ENCODE data around the gene FKBP8. TPM values are rescaled to one million over a fixed set of nuclear protein-coding genes. Genes with fewer than 3 reads are reported as not detected.
"Not testable (repeated sequence)": the region's sequence is repeated elsewhere in the genome, so short reads cannot be mapped to it uniquely, and the experiment has no call there.

FKBP8 gene
- total RNA-seq (2014; rRNA removed; shearing (Covaris generic)) = 257 and 277 TPM in 2 replicates

DNA sequence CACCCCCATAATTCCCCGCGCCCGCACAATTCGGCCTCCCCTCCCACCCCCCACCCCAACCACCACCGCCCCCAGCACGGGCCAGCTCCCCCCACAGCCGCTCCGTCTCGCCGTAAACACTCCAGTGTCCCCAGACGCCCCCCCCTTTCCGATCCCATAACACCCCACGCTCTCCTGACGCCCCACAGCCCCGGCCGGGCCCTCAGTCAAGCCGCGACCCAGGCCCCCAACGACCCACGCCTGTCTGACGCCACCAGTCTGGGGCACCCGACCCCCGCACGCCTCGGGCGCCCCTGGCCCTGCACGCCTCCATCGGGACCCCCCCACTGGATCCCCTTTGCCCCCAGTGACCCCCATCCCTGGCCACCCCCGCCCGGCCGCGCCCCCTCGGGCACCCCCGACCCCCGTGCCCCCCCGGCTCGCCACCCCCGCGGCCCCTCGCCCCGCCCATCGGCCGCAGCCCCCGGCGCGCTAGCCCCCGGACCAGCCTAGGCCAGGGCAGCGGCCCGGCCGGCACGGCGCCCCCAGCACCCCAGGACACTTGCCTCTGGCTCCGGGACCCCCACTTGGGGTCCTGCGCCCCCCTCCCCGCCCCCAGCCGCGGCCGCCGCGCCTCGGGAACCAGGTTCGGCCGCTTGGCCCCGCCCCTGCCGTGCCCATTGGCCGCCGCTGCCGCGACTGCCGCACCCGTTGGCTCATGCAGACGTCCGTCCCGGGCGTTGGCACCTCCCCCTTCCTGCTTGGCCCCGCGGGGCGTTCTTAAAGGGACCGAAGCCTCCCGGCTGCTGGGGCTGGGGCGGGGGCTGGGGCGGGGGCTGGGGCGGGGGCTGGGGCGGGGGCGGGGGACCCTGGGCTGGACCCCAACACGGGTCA lies at the start of gene FKBP8:
FKBP8 (minus strand) TSS at position 633 of the 873 bp plus-strand sequence. CDS start 1,603 bp downstream, outside the sequence.
- DNase-seq (ENCODE audit: low spot score) = peak; percentile 77

DNA sequence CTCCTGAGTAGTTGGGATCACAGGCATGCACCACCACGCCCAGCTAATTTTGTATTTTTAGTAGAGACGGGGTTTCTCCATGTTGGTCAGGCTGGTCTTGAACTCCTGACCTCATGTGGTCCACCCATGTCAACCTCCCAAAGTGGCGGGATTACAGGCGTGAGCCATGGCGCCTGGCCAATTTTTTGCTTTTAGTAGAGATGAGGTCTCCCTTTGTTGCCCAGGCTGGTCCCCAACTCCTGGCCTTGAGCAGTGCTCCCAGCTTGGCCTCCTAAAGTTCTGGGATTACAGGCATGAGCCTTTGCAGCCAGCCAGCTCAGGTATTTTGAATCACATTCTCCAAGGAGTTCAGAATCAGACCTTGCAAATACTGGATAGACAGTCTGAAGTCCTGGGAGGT lies 49.4 kb upstream of the FKBP8 start:
- DNase-seq (ENCODE audit: low spot score) = not testable (repeated sequence)

DNA sequence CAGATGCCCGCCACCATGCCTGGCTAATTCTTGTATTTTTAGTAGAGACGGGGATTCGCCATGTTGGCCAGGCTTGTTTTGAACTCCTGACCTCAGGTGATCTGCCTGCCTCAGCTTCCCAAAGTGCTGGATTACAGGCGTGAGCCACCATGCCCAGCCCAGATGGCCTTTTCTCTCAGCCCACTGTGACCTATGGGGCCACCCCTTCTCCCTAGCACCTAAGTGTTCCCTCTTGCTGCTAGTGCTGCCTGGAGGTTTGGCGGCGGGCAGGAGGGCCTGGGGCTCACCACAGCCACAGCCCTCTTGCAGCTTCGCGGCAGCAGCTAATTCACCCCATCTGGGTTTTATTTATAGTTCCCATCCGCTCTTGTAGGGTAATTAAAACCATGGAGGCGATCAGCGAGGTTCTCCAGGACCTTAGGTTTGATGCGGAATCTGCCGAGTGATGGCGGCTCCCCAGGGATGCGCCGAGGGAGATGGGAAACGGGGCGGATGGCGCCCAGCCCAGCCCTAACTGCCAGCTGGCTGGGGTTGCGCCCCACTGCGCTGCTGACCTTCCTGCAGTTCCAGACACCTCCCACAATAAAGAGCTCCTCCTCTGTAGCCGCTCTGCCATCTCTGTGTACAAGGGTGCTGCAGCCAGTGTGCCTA lies 48.5 kb upstream of the FKBP8 start:
- DNase-seq (ENCODE audit: low spot score) = no peak

DNA sequence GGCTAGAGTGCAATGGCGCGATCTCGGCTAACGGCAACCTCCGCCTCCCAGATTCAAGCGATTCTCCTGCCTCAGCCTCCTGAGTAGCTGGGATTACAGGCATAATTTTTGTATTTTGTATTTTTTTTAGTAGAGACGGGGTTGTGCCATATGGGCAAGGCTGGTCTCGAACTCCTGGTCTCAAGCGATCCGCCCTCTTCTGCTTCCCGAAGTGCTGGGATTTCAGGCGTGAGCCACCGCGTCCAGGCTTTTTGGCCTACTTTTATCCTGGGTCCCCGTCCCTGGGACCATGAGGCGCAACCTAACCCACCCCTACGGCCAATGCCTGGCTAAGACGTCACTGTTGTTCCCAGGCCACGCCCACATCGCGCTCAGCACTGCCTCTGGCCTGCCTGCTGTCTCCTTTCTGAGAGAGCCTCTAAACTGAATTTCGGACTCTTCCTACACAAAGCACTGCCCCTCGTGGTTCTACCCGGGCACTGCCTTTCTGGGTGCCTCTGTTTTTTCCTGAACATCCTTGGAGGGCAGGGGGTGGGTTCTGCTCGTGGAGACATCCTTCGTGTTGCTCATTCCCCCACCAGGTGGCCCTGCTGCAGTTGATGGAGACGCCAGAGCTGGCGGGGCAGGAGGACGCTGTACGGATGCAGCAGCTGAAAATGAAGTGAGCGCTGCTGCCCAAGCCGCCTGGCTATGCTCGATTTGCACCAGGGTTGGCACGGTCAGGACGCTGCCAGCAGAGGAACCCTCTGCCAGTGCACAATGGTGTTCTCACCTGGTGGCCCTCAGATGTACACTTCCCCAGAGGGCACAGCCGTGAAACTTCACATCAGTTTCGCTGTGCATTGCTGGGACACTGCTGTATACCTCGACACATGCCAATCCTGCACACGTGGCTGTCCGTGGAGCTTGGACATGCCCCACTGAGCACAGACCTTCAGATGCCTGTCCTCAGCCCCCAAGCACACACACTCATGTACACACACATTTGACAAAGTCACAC lies 47.2 kb upstream of the FKBP8 start:
- no peak for DNase-seq (ENCODE audit: low spot score)

DNA sequence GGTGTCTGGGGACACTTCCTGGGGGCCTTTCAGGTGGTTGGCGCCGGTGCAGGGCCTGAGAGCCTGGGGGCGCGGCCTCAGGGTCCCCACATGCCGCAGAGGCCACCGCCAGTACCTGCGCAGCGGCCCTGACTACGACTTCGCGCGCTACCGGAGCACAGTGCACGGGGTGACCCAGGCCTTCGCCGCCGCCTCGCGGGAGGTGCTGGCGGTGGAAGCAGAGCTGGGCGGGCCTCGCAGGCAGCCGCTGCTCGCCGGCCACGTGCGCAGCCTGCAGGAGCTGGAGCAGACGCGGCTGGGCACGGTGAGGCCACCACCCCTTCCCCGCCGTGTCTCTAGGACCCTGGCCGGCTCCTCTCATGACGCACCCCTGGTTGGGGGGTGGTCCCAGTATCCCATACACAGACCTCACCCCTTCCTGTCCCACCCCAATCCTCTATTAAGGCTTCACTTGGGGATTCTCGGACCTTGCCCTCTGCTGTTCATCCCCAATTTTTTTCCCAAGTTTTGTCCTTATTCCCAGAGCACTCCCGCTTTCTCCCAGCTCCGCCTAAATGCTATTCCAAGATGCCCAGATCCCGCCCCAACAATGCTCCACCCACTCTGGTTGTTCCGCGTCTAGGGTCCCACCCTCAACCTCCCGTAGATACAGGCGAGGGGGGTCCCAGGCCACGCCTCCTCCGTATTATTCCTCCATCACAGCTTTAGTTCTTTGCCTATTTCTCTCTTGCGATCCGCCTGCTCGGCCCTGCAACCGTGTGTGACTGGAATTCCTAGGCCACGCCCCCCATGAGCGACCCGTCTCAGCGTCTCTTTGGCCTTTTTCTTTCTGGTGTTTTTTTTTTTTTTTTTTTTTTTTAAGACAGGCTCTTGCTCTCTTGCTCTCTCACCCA lies 46.3 kb upstream of the FKBP8 start:
- peak; percentile 65 for DNase-seq (ENCODE audit: low spot score)

DNA sequence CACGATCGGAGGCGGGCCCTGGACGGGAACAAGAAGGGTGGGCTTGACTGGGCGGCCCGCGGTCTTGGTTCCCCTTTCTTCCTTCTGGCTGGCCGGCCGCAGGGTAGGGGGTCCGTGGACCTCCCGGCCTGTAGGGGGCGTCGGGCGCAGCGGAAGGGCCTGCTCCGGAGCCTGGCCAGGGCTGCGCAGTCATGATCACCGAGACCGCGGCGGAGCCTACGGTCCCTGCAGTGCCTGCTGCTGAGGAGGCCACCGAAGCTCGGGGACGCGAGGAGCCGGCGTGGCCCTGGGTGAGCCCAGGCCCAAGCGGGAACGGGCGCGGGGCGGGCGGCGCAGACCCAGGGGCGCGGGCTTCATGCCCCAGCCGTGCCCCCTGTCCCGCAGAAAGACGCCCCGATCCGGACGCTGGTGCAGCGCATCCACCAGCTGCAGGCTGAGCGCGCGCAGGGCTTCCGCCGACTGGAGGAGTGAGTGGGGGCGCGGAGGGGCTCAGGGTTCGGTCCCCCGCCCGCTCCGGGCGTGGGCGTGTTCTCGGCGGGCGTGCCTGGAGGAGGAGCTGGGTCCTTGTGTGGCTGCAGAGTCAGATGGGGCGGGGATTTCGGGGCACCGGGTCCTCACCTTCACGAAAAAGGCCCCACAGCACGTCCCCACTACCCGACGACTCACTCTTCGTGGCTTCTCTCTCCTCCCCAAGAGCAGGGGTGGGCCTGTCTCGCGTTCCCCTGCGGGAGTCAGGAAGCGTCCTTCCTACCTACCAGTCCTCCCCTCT lies 45.4 kb upstream of the FKBP8 start, which contains the start of gene REX1BD:
REX1BD (plus strand) TSS at position 188 of the 769 bp plus-strand sequence; CDS start at position 192, 4 bp downstream.
- peak; percentile 74 for DNase-seq (ENCODE audit: low spot score)

DNA sequence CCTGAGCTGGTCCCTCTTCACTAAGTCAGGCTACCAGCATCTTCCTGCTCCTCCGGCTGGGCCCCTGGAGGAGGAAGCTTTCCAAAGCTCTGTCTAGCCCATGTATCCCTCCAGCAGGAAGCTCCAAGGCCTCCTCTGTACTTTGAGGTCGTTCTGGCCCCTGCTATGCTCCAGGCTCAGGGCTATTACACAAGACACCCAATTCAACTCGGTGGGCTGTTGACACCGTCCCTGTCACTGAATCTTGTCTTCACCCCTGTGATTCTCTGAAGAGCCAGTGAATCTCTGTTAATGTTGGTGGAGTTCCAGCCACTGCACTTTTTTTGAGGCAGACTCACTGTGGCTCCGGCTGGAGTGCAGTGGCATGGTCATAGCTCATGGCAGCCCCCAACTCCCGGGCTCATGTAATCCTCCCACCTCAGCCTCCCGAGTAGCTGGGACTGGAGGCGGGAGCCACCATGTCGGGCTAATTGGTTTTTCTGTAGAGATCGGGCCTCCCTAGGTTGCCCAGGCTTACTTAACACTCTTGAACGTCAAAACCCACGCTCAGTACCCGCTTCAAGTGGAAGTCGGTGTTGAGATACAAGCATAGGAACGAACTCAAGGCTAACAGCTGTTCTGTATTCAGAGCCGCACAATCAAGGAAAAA lies 44.7 kb upstream of the FKBP8 start:
- no peak for DNase-seq (ENCODE audit: low spot score)

DNA sequence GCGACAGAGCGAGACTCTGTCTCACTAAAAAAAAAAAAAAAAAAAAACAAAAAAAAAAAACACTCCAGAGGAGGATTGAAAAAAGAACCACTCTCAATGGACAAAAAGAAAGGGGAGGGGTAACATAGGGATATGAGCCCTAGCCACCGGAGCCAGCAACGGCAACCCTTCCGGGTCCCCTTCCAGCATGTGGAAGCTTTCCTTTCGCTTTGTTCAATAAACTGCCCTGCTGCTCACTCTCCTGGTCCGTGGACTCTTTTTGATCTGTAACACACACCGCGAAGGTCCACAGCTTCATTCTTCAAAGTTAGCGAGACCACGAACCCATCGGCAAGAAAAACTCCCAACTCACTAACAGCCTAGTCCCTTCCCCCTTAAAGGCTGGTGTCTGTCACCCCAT lies 44.2 kb upstream of the FKBP8 start:
- DNase-seq (ENCODE audit: low spot score) = no peak

DNA sequence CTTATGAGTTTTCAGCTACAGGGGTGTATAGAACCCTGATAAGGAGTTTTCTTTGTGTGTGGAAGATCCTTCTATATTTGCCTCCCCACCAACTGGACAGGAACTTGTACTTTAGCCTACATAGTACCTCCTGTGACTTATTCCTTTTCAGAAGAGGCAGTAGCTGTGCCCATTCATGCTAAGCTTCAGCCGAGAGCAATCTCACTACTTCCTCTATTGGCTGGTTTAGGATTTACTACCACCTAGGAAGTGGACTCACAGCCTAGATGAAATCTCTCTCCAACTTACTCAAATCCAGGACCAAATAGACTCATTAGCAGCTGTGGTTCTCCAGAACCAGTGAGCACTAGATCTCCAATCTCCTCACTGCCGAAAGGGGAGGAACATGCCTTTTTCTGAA lies 42.9 kb upstream of the FKBP8 start:
- no peak for DNase-seq (ENCODE audit: low spot score)

DNA sequence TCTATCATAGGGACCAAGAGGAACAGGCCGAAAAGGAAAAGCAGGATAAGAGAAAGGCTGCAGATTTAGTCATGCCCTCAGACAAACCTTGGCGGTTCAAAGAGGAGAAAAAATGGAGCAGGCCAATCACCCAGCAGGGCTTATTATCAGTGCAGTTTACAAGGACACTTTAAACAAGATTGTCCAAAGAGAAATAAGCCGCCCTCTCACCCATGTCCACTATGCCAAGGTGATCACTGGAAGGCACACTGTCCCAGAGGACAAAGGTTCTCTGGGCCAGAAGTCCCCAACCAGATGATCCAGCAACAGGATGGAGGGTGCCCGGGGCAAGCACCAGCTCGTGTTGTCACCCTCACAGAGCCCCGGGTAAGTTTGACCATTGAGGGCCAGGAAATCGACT lies 36.9 kb upstream of the FKBP8 start:
- no peak for DNase-seq (ENCODE audit: low spot score)

DNA sequence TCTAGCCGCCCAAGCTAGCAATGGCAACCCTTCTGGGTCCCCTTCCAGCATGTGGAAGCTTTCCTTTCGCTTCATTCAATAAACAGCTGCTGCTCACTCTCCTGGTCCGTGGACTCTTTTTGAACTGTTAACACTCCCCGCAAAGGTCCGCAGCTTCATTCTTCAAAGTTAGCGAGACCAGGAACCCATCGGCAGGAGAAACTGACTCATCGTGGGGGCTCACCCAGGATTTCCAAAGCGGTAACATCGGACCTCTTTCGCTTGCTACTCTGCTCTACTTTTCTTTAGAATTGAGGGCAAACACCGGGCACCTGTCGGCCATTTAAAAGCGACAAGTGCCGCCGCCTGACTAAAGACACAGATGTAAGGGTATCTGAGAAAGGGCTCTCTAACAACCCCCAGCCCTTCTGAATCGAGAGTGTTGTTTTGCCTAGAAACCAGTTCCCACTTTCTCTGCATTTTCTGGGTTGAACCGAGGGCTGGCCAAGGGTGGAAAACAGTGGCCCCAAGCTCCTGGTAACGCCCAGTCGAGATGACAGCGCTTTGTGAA lies 34.1 kb upstream of the FKBP8 start:
- DNase-seq (ENCODE audit: low spot score) = no peak

DNA sequence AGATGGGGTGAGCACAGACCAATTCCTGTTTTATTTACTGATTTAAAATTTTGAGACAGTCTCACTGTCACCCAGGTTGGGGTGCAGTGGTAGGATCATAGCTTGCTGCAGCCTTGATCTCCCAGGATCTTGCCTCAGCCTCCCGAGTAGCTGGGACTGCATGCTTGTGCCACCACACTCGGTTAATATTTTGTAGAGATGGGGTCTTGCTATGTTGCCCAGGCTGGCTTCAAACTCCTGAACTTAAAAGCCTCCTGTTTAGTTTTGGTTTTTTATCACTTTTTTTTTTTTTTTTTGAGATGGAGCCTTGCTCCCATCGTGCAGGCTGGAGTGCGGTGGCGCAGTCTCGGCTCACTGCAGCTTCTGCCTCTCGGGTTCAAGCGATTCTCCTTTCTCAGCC lies 33.0 kb upstream of the FKBP8 start:
- no peak for DNase-seq (ENCODE audit: low spot score)

DNA sequence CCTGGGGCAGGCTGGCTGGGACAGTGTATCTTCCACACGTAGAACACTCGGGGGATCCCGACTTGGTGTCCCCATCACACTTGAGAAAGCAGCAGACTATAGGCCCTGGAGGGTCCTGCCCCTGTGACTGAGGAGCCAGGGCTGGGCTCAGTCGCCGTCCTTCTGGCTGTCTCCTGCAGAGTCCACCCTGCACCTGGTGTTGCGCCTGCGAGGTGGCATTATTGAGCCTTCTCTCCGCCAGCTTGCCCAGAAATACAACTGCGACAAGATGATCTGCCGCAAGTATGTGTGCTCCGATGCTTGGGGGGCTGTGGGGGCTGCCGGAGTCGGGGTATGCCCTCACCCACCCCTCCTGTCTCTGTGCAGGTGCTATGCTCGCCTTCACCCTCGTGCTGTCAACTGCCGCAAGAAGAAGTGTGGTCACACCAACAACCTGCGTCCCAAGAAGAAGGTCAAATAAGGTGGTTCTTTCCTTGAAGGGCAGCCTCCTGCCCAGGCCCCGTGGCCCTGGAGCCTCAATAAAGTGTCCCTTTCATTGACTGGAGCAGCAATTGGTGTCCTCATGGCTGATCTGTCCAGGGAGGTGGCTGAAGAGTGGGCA lies 31.4 kb upstream of the FKBP8 start:
- no peak for DNase-seq (ENCODE audit: low spot score)

DNA sequence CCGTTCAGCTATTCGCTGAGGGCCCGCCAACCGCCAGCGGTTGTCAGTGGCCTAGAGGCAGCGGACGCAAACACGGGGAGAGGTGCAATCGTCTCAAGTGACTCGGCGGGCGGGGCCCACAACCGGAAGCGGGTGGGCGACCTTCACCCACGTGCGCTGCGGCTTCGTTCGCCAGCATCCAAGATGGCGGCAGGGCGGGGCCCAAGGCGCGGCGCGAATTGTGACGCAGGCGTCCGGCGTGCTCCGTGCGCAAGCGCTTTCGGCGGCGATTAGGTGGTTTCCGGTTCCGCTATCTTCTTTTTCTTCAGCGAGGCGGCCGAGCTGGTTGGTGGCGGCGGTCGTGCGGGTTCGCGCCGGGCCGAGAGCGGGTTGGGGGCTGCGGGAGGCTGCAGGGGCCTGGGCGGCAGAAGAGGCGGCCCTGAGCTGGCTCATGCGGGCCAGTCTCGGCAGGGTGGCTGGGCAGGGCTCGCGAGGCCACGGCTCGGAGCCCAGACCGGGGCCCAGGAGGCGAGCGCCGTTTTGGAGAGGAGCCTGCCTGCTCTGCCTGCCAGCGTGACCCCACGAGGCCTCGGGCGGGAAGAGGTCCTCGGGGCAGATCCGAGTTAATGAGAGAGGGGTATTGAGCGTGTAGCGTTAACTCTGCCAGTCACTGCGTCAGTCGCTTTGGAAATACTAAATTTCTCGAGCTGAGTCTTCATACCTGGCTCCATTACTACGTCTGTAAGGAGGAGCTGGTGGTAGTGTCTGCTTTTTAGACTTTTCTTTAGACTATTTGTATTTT lies 28.4 kb upstream of the FKBP8 start, which contains the start of gene UBA52:
UBA52 (plus strand) TSS at position 294 of the 781 bp plus-strand sequence. CDS start 1,444 bp downstream, outside the sequence.
- DNase-seq (ENCODE audit: low spot score) = peak; percentile 95

DNA sequence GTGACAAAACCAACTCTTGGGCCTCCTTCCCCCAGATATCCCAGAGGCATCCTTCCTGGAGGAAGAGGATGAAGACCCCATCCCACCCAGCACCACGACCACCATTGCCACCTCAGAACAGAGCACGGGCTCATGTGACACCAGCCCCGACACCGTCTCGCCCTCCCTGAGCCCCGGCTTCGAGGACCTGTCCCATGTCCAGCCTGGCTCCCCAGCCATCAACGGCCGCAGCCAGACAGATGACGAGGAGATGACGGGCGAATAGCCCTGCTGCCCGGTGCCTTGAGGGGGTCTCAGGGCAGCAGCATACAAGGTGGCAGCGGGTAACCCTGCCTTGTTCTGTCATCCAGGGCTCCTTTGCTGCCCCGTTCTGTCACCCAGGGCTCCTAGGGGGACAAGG lies 25.0 kb upstream of the FKBP8 start:
- DNase-seq (ENCODE audit: low spot score) = no peak

DNA sequence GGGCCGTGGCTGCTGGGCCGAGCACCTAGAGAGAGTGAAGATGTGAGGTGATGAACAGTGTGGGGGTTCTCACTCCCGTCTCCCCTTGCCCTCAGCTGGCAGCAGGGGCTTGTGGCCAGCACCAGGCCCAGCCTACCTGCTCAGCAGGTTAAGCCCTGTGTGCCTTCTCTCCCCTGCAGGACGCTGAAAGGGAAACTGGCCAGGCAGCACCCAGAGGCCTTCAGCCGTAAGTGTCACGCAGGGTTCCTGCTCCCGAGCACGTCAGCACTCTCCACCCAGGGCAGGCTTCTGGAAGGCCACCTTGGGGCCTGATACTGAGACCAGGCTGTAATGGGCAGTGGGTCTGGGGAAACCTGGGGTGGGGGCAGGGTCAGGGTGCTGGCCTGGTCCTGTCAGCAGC lies 23.6 kb upstream of the FKBP8 start:
- no peak for DNase-seq (ENCODE audit: low spot score)

DNA sequence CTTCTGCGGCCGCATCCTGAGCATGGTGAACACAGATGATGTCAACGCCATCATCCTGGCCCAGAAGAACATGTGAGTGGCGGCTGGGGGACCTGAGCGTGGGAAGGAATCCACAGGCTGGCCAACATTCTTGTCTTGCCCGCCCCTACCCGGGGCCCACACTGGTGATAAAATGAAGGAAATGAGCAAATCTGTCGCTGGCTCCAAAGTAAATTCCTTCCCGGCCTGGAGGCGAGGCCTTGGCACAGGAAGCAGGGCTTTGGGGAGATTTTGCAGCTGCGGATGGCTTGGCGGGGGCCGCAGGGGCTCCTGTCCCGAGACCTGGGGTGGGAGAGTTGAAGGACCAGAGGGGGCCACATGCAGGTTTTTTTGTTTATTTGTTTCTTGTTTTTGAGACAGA lies 18.7 kb upstream of the FKBP8 start:
- no peak for DNase-seq (ENCODE audit: low spot score)

DNA sequence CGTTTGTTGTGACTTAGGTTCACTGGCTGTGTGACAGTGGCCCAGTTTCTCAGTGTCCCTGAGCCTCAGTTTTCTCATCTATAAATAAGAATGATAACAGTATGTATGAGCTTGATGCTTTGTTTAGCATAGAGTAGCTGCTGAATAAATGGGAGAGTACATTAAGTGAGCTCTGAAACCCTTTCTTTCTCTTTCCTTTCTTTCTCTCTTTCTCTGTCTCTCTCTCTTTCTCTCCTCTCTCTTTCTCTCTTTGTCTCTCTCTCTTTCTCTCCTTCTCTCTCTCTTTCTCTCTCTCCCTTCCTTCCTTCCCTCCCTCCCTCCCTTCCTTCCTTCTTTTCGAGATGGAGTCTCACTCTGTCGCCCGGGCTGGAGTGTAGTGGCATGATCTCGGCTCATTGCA lies 16.3 kb upstream of the FKBP8 start:
- DNase-seq (ENCODE audit: low spot score) = no peak

Measured in HT-29 (cell line).